ENCODE measurements around the gene NAALADL2. TPM values are rescaled to one million over a fixed set of nuclear protein-coding genes. Genes with fewer than 3 reads are reported as not detected.

Gene NAALADL2
- total and polyA plus RNA-seq, 2 of the 4 experiments (the other 2 are of a cell fraction): 3.8 to 19.2 TPM

GRCh38 chr3:175512700-175513099, 653.6 kb downstream of the NAALADL2 start:
- no TSS peak for BruUV-seq (replicated peaks)
- no peaks in the 10 kb centered on the region for H4K20me1 ChIP-seq (ENCODE audit: insufficient read depth, low read length)
- H2BK15ac ChIP-seq (ENCODE audit: low read depth, low read length): no peak overlapping the region
- no peaks in the 10 kb centered on the region for H3K27me3 ChIP-seq (ENCODE audit: control insufficient read depth, insufficient read depth, low read length)
- no peaks in the 10 kb centered on the region for H3K36me3 ChIP-seq (ENCODE audit: control insufficient read depth, insufficient read depth, low read length)
- H3K4ac ChIP-seq (ENCODE audit: low read depth, low read length): no peak overlapping the region
- no peaks in the 10 kb centered on the region for H3K9me1 ChIP-seq (ENCODE audit: insufficient read depth, low read length)
- H3K56ac ChIP-seq (ENCODE audit: extremely low read depth, insufficient read depth, low read length): no peak overlapping the region
- H2BK120ac ChIP-seq (ENCODE audit: low read depth, low read length): no peak overlapping the region
- no peak overlapping the region for H3K4me2 ChIP-seq (ENCODE audit: low read depth, low read length)
- ATAC-seq (ENCODE audit: low read depth): no peak
- no peak overlapping the region for H3K4me3 ChIP-seq (ENCODE audit: insufficient read depth, low read depth, low read length)
- H3K79me1 ChIP-seq (ENCODE audit: low read depth in 1 of 2, low read length in 2 of 2): no peaks in the 10 kb centered on the region
- no peak overlapping the region for H4K91ac ChIP-seq (ENCODE audit: insufficient read depth, low read depth, low read length)
- in situ Hi-C loops (cut with MboI; ENCODE audit: low sequenced_read_pairs) (no loop called here), intact Hi-C loops (cut with micrococcal nuclease) (no loop called here), dilution Hi-C loops (cut with HindIII; ENCODE audit: low sequenced_read_pairs, unreplicated experiment) (no loop called here)
- no peak overlapping the region for H4K8ac ChIP-seq (ENCODE audit: low read depth in 2 of 2, low read length in 2 of 2)
- no peak for TF ChIP-seq RFX5 (IDR thresholded peaks at IDR 0.05; ENCODE audit: low read depth, low read length)
- no peak for TF ChIP-seq POLR2A (IDR thresholded peaks at IDR 0.05; ENCODE audit: low read depth, low read length)
- TF ChIP-seq RAD21 (IDR thresholded peaks at IDR 0.05; ENCODE audit: low read length): no peak
- no peak for TF ChIP-seq CHD1 (IDR thresholded peaks at IDR 0.05; ENCODE audit: low read depth, low read length)
- TF ChIP-seq ELK1 (IDR thresholded peaks at IDR 0.05; ENCODE audit: borderline replicate concordance, low read depth, low read length): no peak
- no CpG with 5 or more reads among the region's 2 CpGs for WGBS, 2 experiments (ENCODE audit: extremely low coverage in 2 of 2, insufficient read length in 1 of 2)
- CTCF ChIA-PET: interaction anchor here (1.2 kb wide), 1 partner anchor 14 kb away, joined by 3 read pairs; no protein-coding TSS in a partner anchor
- no peak overlapping the region for H2BK20ac ChIP-seq (ENCODE audit: low read depth, low read length)
- no peak overlapping the region for H3K23ac ChIP-seq (ENCODE audit: low read depth, low read length)
- H3K14ac ChIP-seq (replicated peaks; ENCODE audit: low read depth, low read length): no peak overlapping the region
- H3K18ac ChIP-seq (ENCODE audit: low read depth, low read length): no peak overlapping the region
- H2AK9ac ChIP-seq (replicated peaks; ENCODE audit: low read depth, low read length, poor library complexity): no peak overlapping the region
- POLR2A ChIA-PET (ENCODE audit: unreplicated experiment): no interaction called here
- H4K5ac ChIP-seq (ENCODE audit: low read depth, low read length): no peak overlapping the region
- no peak overlapping the region for H2BK5ac ChIP-seq (ENCODE audit: low read depth, low read length, poor library complexity, severe bottlenecking)
- H3K4me1 ChIP-seq (ENCODE audit: control insufficient read depth, insufficient read depth, low read length): no peaks in the 10 kb centered on the region
- no peak overlapping the region for H2AFZ ChIP-seq (replicated peaks; ENCODE audit: low read length, poor library complexity)
- no peaks in the 10 kb centered on the region for H3K9me3 ChIP-seq (ENCODE audit: control insufficient read depth, insufficient read depth, low read length)
- H3K27ac ChIP-seq (ENCODE audit: insufficient read depth, low read length): no peak overlapping the region
- no peak overlapping the region for H3K9ac ChIP-seq (ENCODE audit: low read depth, low read length)
- H2AK5ac ChIP-seq (ENCODE audit: low read depth, low read length): no peak overlapping the region
- no peak for DNase-seq

Data from IMR-90 (cell line).